MM.1S (cell line): ENCODE data around the gene EPB41L4B.

Experiments
- EZH2 ChIP-seq: fragments of 300-600 bp; sonication (generic); optimal IDR thresholded peaks from 2 replicates; pipeline ENCODE3; 2017; ENCODE audit warnings: low read depth, mild to moderate bottlenecking, antibody characterized with exemption, low read length, mixed read lengths
- TF ChIP-seq, protein P1 (sequence below): fragments of 300-600 bp; sonication (generic); IDR thresholded peaks from 2 replicates; pipeline ENCODE4 v1.5.1; 2016; ENCODE audit warnings: antibody characterized with exemption, low read length, mixed read lengths

DNA sequence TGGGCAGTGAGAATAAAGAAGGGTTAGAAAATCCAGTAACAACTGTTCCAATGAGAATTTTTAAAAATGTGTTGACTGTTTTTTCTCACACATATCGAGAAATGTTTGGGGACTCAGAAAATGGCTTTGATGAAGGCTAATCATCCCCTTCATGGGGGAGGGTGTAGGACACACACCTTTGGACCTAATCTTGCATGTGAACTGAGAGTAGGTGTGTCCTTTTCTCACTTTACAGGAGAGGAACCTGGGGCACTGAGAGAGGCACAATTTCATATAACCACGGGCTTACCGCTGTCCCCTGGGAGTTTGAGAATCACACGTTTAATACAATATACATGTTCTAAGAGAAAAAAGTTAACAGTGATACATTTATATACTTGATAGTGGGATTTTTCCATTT is 171.1 kb downstream of the EPB41L4B start:
- TF ChIP-seq, protein P1, sequence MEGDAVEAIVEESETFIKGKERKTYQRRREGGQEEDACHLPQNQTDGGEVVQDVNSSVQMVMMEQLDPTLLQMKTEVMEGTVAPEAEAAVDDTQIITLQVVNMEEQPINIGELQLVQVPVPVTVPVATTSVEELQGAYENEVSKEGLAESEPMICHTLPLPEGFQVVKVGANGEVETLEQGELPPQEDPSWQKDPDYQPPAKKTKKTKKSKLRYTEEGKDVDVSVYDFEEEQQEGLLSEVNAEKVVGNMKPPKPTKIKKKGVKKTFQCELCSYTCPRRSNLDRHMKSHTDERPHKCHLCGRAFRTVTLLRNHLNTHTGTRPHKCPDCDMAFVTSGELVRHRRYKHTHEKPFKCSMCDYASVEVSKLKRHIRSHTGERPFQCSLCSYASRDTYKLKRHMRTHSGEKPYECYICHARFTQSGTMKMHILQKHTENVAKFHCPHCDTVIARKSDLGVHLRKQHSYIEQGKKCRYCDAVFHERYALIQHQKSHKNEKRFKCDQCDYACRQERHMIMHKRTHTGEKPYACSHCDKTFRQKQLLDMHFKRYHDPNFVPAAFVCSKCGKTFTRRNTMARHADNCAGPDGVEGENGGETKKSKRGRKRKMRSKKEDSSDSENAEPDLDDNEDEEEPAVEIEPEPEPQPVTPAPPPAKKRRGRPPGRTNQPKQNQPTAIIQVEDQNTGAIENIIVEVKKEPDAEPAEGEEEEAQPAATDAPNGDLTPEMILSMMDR: no peak
- TF ChIP-seq EZH2: no peak
